Small intestine (tissue), 16 donors: ENCODE data around the gene UBIAD1. TPM values are rescaled to one million over a fixed set of nuclear protein-coding genes. Genes with fewer than 3 reads are reported as not detected.

Source experiments
- DNase-seq, 2 donors: peaks; one replicate each; pipeline versions ENCODE4 v3.0.0 to v3.0.0-alpha.2; 2013
- FAIRE-seq: peaks from 2 replicates; lab custom pipeline; 2012; peaks lifted over from hg19 to GRCh38; lab: Jason Lieb, UNC
- H3K27ac ChIP-seq, 3 donors: one replicate each; pipeline ENCODE4 v1.5.1; 2013; ENCODE audit warnings: low read length in 2 of 3, mild to moderate bottlenecking in 2 of 3, control low read depth in 1 of 3, inconsistent platforms in 1 of 3, low read depth in 1 of 3, moderate library complexity in 1 of 3
- H3K27me3 ChIP-seq, 3 donors: one replicate each; pipeline ENCODE4 v1.6.1; 2013; ENCODE audit warnings: low read length in 3 of 3, inconsistent platforms in 1 of 3; ENCODE audit not compliant: control insufficient read depth in 3 of 3, insufficient read depth in 3 of 3
- H3K36me3 ChIP-seq, 3 donors: one replicate each; pipeline ENCODE4 v1.6.1; 2013; ENCODE audit warnings: low read length in 3 of 3, inconsistent platforms in 1 of 3, low read depth in 1 of 3, mild to moderate bottlenecking in 1 of 3, moderate library complexity in 1 of 3; ENCODE audit not compliant: control insufficient read depth in 3 of 3, insufficient read depth in 2 of 3
- H3K4me1 ChIP-seq, 3 donors: one replicate each; pipeline ENCODE4 v1.6.1; 2013; ENCODE audit warnings: low read length in 2 of 3, inconsistent platforms in 1 of 3, low read depth in 1 of 3, mild to moderate bottlenecking in 1 of 3, moderate library complexity in 1 of 3; ENCODE audit not compliant: control insufficient read depth in 3 of 3, insufficient read depth in 2 of 3
- H3K4me3 ChIP-seq, 3 donors: one replicate each; pipeline ENCODE4 v1.5.1; 2013; ENCODE audit warnings: low read length in 3 of 3, control low read depth in 1 of 3, inconsistent platforms in 1 of 3, low read depth in 1 of 3, mild to moderate bottlenecking in 1 of 3, moderate library complexity in 1 of 3
- H3K9me3 ChIP-seq, 2 donors: one replicate each; pipeline ENCODE4 v1.6.1; 2013; ENCODE audit warnings: low read depth in 1 of 2, low read length in 1 of 2; ENCODE audit not compliant: control insufficient read depth in 2 of 2, insufficient read depth in 1 of 2
- WGBS, 3 donors: extraction: QIAGEN DNeasy Blood & Tissue Kit; methylation state at CpG; one replicate each; pipeline ENCODE4 v1.1.7; 2013; 5-methylcytosine and 5-hydroxymethylcytosine counted together
- long read RNA-seq, 10 donors: transcript quantifications; one replicate each; lab custom pipeline, GENCODE V29; 2026
- polyA plus RNA-seq, 4 donors: library from polyadenylated mRNA; stranded (reverse) in 3 of 4; unstranded in 1 of 4; fragments of 200-250 nt in 3 of 4; fragments of 120-200 nt in 1 of 4; gene quantifications; one replicate each; pipeline versions ENCODE4 v1.2.1 to v1.2.3, GENCODE V29; 2013
- donor health status: healthy with polysubstance abuse.
- donor health status: control.
- donor health status: control.
- donor health status: Bipolar disorder and iron deficiency.
- donor health status: healthy.

UBIAD1 gene, protein sequence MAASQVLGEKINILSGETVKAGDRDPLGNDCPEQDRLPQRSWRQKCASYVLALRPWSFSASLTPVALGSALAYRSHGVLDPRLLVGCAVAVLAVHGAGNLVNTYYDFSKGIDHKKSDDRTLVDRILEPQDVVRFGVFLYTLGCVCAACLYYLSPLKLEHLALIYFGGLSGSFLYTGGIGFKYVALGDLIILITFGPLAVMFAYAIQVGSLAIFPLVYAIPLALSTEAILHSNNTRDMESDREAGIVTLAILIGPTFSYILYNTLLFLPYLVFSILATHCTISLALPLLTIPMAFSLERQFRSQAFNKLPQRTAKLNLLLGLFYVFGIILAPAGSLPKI
- 10 to 100 TPM in 2 of 4 donors, 1 to 10 TPM in 2; 3.2 to 12.8 (median 7.3) TPM for polyA plus RNA-seq
- long read RNA-seq, donor 1, result 0 reads
- long read RNA-seq, donor 2, transcript UBIAD1-202 (2 exons, 3,646 nt), result major isoform, 5 of 5 reads
- long read RNA-seq, donor 2, partial matches to known transcripts, result 0 of 5 reads
- long read RNA-seq, donor 2, other reads (novel, unspliced or antisense), result 0 of 5 reads
- long read RNA-seq, donor 3, transcript UBIAD1-202 (2 exons, 3,646 nt), result major isoform, 8 of 8 reads
- long read RNA-seq, donor 3, partial matches to known transcripts, result 0 of 8 reads
- long read RNA-seq, donor 3, other reads (novel, unspliced or antisense), result 0 of 8 reads
- long read RNA-seq, donor 4, result 0 reads
- long read RNA-seq, donor 5, partial matches to known transcripts, result 0 of 1 reads
- long read RNA-seq, donor 5, other reads (novel, unspliced or antisense), result 0 of 1 reads
- long read RNA-seq, donor 6, transcript UBIAD1-202 (2 exons, 3,646 nt), result major isoform, 7 of 7 reads
- long read RNA-seq, donor 6, partial matches to known transcripts, result 0 of 7 reads
- long read RNA-seq, donor 6, other reads (novel, unspliced or antisense), result 0 of 7 reads
- long read RNA-seq, donor 7, result 0 reads
- long read RNA-seq, donor 8, result 0 reads
- long read RNA-seq, donor 9, partial matches to known transcripts, result 0 of 2 reads
- long read RNA-seq, donor 9, other reads (novel, unspliced or antisense), result 0 of 2 reads
- long read RNA-seq, donor 10, transcript UBIAD1-202 (2 exons, 3,646 nt), result major isoform, 15 of 15 reads
- long read RNA-seq, donor 10, partial matches to known transcripts, result 0 of 15 reads
- long read RNA-seq, donor 10, other reads (novel, unspliced or antisense), result 0 of 15 reads

DNA sequence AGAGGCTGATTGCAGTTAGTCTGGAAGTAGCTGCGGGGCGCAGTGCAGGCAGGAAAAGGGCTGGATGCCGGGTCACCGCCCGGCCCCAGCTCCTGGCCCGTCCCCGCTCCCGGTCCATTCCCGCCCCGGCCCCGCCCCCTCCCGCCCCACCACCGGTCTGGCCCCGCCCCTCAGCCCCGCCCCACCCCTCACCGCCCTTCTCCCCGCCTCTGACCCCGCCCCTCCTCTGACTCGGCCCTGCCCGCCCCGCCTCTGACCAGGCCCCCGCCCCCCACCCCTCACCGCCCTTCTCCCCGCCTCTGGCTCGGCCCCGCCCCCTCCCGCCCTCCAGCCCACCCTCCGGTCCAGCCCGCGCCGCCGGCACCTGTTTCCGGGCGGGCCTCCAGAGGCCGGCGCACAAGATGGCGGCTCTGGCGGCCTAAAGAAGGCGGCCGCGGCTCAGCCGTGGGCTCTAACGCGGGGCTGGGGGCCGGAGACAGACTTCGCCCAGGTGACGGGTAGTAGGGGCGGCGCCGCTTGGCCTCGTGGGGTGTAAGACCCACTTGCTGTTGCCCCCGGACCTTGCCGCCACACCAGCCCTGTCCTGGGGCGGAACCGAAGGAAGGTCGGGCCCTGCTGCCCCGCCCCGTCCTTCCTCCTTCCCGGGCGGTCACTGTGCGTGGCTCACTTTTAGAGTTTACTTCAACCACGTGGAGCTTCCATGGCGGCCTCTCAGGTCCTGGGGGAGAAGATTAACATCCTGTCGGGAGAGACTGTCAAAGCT, at the start of gene UBIAD1:
Gene UBIAD1 (plus strand): TSS at position 367 of the 763 bp plus-strand sequence. CDS start 334 bp downstream, at position 701.
- Histone ChIP-seq H3K9me3 (no peaks in the 10 kb centered on the region), H3K27ac (peak within 1 kb of the TSS; percentile 96 to 97 (median 96)), H3K27me3 (no peaks in the 10 kb centered on the region), H3K4me3 (peak within 1 kb of the TSS; percentile 73 to 96 (median 85)), H3K4me1 (peaks cover 0 to 12% (median 5%) of the 10 kb centered on the region in 3 donors), H3K36me3 (peaks cover 0 to 9% (median 0%) of the 10 kb centered on the region in 3 donors)
- WGBS, 3 donors, result 0 to 1% (median 0%) methylated on average over 27 to 55 of the region's 64 CpGs
- no peak for FAIRE-seq
- peak; percentile 88 to 96 for DNase-seq

- no peaks in the 10 kb centered on the region for H3K27me3 ChIP-seq
- 91 to 93% (median 92%) methylated on average over 10 of the region's 10 CpGs for WGBS, 3 donors
- no peak for DNase-seq
- H3K4me3 ChIP-seq, result no peak overlapping the region
- no peaks in the 10 kb centered on the region for H3K4me1 ChIP-seq
- FAIRE-seq, result no peak
- H3K36me3 ChIP-seq, result peaks cover 23 to 36% (median 27%) of the 10 kb centered on the region in 3 donors
- no peak overlapping the region for H3K27ac ChIP-seq
- H3K9me3 ChIP-seq, result no peaks in the 10 kb centered on the region
Observed at GRCh38 chr1:11227106-11228077, 45.6 kb upstream of the UBIAD1 start.

GRCh38 chr1:11229203-11229602, 43.8 kb upstream of the UBIAD1 start:
- H3K36me3 ChIP-seq, result peaks cover 28 to 42% (median 33%) of the 10 kb centered on the region in 3 donors
- WGBS, 3 donors, result 87 to 93% (median 88%) methylated on average over 4 of the region's 4 CpGs
- no peak for FAIRE-seq

DNA sequence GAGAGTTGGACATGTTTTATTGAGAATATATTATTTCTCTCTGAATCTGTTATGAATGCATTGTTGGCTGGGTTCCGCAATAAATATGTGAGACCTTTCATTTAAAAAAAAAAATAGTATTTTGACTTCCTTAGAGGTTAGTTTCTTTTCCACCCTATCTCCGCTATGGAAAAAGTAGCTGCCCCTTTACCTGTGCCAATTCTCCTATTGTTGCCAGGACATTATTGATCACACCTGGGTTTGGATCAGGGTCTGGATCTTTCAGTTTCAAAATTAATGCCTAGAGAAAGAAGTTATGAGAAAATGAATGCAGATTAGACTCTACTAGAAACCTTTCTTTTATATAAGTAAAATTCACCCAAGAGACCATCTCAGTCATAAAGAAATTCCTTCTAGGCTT, 39.8 kb upstream of the UBIAD1 start:
- H3K9me3 ChIP-seq, result no peaks in the 10 kb centered on the region
- no peak overlapping the region for H3K4me3 ChIP-seq
- H3K36me3 ChIP-seq, result peaks cover 30 to 55% (median 43%) of the 10 kb centered on the region in 3 donors
- DNase-seq, result no peak
- 95 to 98% (median 98%) methylated on average over 2 of the region's 2 CpGs for WGBS, 3 donors
- H3K4me1 ChIP-seq, result no peaks in the 10 kb centered on the region
- no peak overlapping the region for H3K27ac ChIP-seq
- no peak for FAIRE-seq
- no peaks in the 10 kb centered on the region for H3K27me3 ChIP-seq

More at GRCh38 chr1:11229203-11229602, 43.8 kb upstream of the UBIAD1 start:
- Histone ChIP-seq H3K27ac (no peak overlapping the region), H3K4me3 (no peak overlapping the region), H3K4me1 (no peaks in the 10 kb centered on the region), H3K27me3 (no peaks in the 10 kb centered on the region), H3K9me3 (no peaks in the 10 kb centered on the region)
- DNase-seq, result no peak

DNA sequence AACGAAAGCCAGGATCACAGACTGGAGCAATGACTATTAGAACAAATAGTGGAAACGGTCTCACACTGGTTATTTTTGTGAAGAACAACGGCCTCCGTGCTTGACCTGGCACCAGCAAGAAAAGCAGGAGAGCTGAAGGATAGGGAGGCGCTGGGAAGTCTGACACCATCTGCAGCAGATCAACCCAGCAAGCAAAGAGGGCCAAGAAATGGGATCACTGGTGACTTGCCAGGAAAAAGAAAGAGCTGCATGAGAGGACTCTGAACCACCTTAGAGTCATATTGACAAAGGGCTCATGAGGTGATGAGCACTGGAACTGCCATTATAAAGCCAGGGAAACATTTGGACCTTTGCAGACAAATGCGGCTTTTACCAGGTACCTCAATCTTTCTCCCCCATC, 35.6 kb upstream of the UBIAD1 start:
- Histone ChIP-seq H3K27me3 (no peaks in the 10 kb centered on the region), H3K4me1 (no peaks in the 10 kb centered on the region), H3K9me3 (no peaks in the 10 kb centered on the region), H3K36me3 (peaks cover 24 to 53% (median 30%) of the 10 kb centered on the region in 3 donors), H3K4me3 (no peak overlapping the region), H3K27ac (no peak overlapping the region)
- FAIRE-seq, result no peak
- DNase-seq, result no peak
- WGBS, 3 donors, result 80 to 93% (median 89%) methylated on average over 6 of the region's 6 CpGs

DNA sequence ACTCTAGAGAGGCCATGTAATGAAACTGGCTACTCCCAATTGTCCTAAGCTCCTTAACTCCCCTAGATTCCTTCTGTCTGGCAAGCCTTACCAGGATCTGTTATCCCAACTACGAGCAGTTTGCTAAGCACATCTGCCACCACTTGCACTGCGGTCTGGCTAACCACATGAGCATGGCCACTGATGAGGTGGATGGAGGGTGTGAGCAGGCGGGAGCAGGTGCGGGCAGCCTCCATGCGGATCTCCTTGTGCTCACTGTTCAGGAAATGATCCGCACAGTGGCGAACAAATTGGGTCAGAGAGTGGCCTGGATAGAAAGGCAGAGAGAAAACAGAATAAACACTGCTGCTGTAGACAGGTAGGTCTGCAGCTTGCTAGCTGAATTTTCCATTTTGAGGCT, 34.7 kb upstream of the UBIAD1 start:
- Histone ChIP-seq H3K36me3 (peaks cover 26 to 57% (median 33%) of the 10 kb centered on the region in 3 donors), H3K9me3 (no peaks in the 10 kb centered on the region), H3K4me3 (no peak overlapping the region), H3K4me1 (no peaks in the 10 kb centered on the region), H3K27me3 (no peaks in the 10 kb centered on the region), H3K27ac (no peak overlapping the region)
- DNase-seq, result no peak
- no peak for FAIRE-seq
- 95 to 99% (median 98%) methylated on average over 7 of the region's 7 CpGs for WGBS, 3 donors

- DNase-seq, result no peak
- Histone ChIP-seq H3K4me3 (no peak overlapping the region), H3K36me3 (peaks cover 13 to 47% (median 23%) of the 10 kb centered on the region in 3 donors), H3K27me3 (no peaks in the 10 kb centered on the region), H3K4me1 (no peaks in the 10 kb centered on the region), H3K27ac (no peak overlapping the region), H3K9me3 (no peaks in the 10 kb centered on the region)
- no peak for FAIRE-seq
- WGBS, 3 donors, result 86 to 87% (median 86%) methylated on average over 3 of the region's 3 CpGs
Observed at GRCh38 chr1:11245248-11245647, 27.8 kb upstream of the UBIAD1 start.
